ENCODE measurements around the gene CALCOCO2. TPM values are rescaled to one million over a fixed set of nuclear protein-coding genes. Genes with fewer than 3 reads are reported as not detected.

The CALCOCO2 gene
- total and polyA plus RNA-seq, 10 of the 15 experiments (the other 5 are each of a cell fraction or from before 2014, with no cell fraction given), result 20.2 to 138 (median 53.1) TPM

- TF ChIP-seq TCF7 (IDR thresholded peaks at IDR 0.05; ENCODE audit: borderline replicate concordance) (no peak), BHLHE40 (IDR thresholded peaks at IDR 0.05; ENCODE audit: borderline replicate concordance in 1 of 2, low read depth in 2 of 2, low read length in 1 of 2) (0 out of 4 replicates have a peak, but pooled peaks of 1 of the 2 experiments have one; percentile 24), JUNB (IDR thresholded peaks at IDR 0.05) (no peak), SMAD1 (IDR thresholded peaks at IDR 0.05; ENCODE audit: low read depth, partially characterized antibody) (no peak), TARDBP (IDR thresholded peaks at IDR 0.05; ENCODE audit: borderline replicate concordance) (no peak), IRF4 (IDR thresholded peaks at IDR 0.05; ENCODE audit: low read depth, low read length) (0 out of 2 replicates have a peak, but pooled peaks have one; percentile 7), ZBTB40 (IDR thresholded peaks at IDR 0.05; ENCODE audit: borderline replicate concordance) (no peak), IRF5 (IDR thresholded peaks at IDR 0.05; ENCODE audit: borderline replicate concordance) (no peak), MTA3 (IDR thresholded peaks at IDR 0.05; ENCODE audit: borderline replicate concordance, low read length) (no peak), KDM1A (IDR thresholded peaks at IDR 0.05; ENCODE audit: borderline replicate concordance) (no peak), GABPA (IDR thresholded peaks at IDR 0.05; ENCODE audit: low read depth) (no peak), SREBF1 (IDR thresholded peaks at IDR 0.05; ENCODE audit: low read length) (no peak), TBL1XR1 (IDR thresholded peaks at IDR 0.05; ENCODE audit: low read depth, low read length) (no peak), RBBP5 (conservative IDR thresholded peaks at IDR 0.05) (no peak), IKZF2 (IDR thresholded peaks at IDR 0.05) (no peak), USF2 (IDR thresholded peaks at IDR 0.05; ENCODE audit: borderline replicate concordance, low read depth, low read length) (no peak)
These were observed 48.4 kb downstream of the CALCOCO2 start (continued) for GRCh38 chr17:48878920-48879898.
